ENCODE results near the gene TRMO. TPM values are rescaled to one million over a fixed set of nuclear protein-coding genes. Genes with fewer than 3 reads are reported as not detected.

Gene TRMO
- total RNA-seq, 1 experiment from 2014 or later = 15.2 TPM

DNA sequence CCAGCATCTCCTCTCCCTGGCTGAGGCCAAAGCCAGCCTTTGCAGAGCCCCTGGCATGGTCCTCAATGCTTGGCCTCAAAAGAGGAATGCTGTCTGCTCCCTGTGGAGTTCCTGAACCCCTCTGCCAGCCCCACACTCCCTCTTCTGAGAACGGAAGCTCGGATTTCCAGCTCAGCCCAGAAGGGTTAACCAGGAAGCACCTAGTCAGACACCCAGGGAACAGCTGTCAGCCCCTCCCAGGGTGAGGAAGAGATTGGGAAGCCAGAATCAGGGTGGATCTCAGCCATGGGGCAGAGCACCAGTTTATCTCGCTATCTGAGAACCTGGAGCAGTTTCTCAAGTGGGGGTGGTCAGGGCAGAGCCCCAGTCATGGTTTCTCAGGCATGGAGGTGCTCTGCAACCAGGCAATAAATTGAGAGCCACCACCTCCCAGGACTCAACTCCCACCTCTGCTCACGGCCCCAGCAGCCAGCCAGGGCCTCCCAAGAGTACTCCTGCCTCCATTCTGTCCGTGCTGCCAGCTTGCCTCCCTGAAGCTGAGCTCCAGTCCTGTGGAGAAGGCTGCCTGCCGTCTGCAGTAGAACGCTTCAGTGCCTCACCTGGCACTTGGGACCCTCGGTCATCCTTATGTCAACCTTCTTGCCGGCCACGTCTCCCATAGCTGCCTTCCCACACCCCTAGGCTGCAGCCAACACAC, 61.7 kb downstream of the TRMO start:
- H3K4me1 ChIP-seq (ENCODE audit: low read length) = no peaks in the 10 kb centered on the region
- H3K36me3 ChIP-seq (ENCODE audit: insufficient read depth, low read length) = no peaks in the 10 kb centered on the region
- no peak overlapping the region for H2AFZ ChIP-seq (ENCODE audit: low read length)
- no peak overlapping the region for H3K9ac ChIP-seq (ENCODE audit: low read length)
- H3K79me2 ChIP-seq (ENCODE audit: low read length) = no peaks in the 10 kb centered on the region
- no peaks in the 10 kb centered on the region for H3K9me2 ChIP-seq (replicated peaks; ENCODE audit: insufficient read depth, low read length)
- H4K20me1 ChIP-seq (ENCODE audit: insufficient read depth, low read depth, low read length) = no peaks in the 10 kb centered on the region
- H3K4me3 ChIP-seq (ENCODE audit: low read length) = no peak overlapping the region
- DNase-seq = no peak
- no peak overlapping the region for H3K4me2 ChIP-seq (ENCODE audit: low read depth, low read length, poor library complexity, severe bottlenecking)
- H3K9me3 ChIP-seq (ENCODE audit: low read length) = peaks cover under 1% of the 10 kb centered on the region; the same call in 1 of the 2 replicates
- no peak overlapping the region for H3K27ac ChIP-seq (ENCODE audit: low read length)
- no peaks in the 10 kb centered on the region for H3K27me3 ChIP-seq (ENCODE audit: low read length)

DNA sequence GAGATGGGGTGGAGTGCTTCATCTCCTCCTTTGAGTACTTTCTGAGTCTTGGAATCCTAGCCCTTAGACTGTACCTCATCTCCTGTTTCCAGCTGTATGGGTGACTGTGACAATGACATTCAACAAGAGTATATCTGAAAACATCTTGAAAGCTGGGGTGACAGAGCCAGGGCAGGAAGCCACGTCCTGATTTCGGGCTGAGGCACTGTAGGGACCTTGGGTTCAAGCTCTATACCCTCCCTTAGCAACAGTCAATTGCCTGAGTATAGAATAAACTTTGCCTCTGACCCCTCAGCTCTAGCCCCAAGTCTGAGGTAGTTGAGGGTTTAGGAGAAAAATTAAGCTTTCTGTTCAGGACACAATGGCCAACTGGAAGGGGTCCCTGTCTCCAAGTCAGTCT, 63.0 kb downstream of the TRMO start:
- no peak overlapping the region for H2AFZ ChIP-seq (ENCODE audit: low read length)
- no peaks in the 10 kb centered on the region for H4K20me1 ChIP-seq (ENCODE audit: insufficient read depth, low read depth, low read length)
- no peaks in the 10 kb centered on the region for H3K9me3 ChIP-seq (ENCODE audit: low read length)
- H3K9me2 ChIP-seq (replicated peaks; ENCODE audit: insufficient read depth, low read length) = no peaks in the 10 kb centered on the region
- no peaks in the 10 kb centered on the region for H3K79me2 ChIP-seq (ENCODE audit: low read length)
- H3K36me3 ChIP-seq (ENCODE audit: insufficient read depth, low read length) = no peaks in the 10 kb centered on the region
- no peak overlapping the region for H3K4me3 ChIP-seq (ENCODE audit: low read length)
- DNase-seq = no peak
- H3K4me1 ChIP-seq (ENCODE audit: low read length) = no peaks in the 10 kb centered on the region
- H3K9ac ChIP-seq (ENCODE audit: low read length) = no peak overlapping the region
- H3K4me2 ChIP-seq (ENCODE audit: low read depth, low read length, poor library complexity, severe bottlenecking) = no peak overlapping the region
- no peak overlapping the region for H3K27ac ChIP-seq (ENCODE audit: low read length)
- H3K27me3 ChIP-seq (ENCODE audit: low read length) = no peaks in the 10 kb centered on the region

DNA sequence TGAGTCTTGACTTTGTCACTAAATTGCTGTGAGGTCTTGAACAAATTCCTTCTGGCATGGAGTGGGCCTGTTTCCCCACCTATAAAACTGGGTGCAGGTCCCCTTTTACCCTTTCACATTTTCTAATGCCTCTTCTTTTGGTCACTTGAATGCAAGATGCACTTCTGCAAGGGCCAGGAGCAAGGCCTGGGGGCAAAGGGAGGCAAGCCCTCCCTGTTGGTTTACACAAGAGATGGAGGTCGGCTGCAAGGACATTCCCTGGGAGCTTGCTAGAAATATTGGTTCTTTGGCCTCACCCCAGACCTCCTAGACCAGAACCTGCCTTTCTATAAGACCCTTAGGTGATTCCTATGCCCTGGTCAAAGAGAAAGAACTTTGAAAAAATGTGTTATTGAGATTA, 63.5 kb downstream of the TRMO start:
- H2AFZ ChIP-seq (ENCODE audit: low read length) = no peak overlapping the region
- no peak overlapping the region for H3K9ac ChIP-seq (ENCODE audit: low read length)
- H3K79me2 ChIP-seq (ENCODE audit: low read length) = no peaks in the 10 kb centered on the region
- no peaks in the 10 kb centered on the region for H3K9me2 ChIP-seq (replicated peaks; ENCODE audit: insufficient read depth, low read length)
- H3K4me2 ChIP-seq (ENCODE audit: low read depth, low read length, poor library complexity, severe bottlenecking) = no peak overlapping the region
- H3K36me3 ChIP-seq (ENCODE audit: insufficient read depth, low read length) = no peaks in the 10 kb centered on the region
- no peaks in the 10 kb centered on the region for H3K4me1 ChIP-seq (ENCODE audit: low read length)
- no peak for DNase-seq
- no peak overlapping the region for H3K4me3 ChIP-seq (ENCODE audit: low read length)
- no peaks in the 10 kb centered on the region for H3K9me3 ChIP-seq (ENCODE audit: low read length)
- H3K27ac ChIP-seq (ENCODE audit: low read length) = no peak overlapping the region
- no peaks in the 10 kb centered on the region for H4K20me1 ChIP-seq (ENCODE audit: insufficient read depth, low read depth, low read length)
- H3K27me3 ChIP-seq (ENCODE audit: low read length) = no peaks in the 10 kb centered on the region

DNA sequence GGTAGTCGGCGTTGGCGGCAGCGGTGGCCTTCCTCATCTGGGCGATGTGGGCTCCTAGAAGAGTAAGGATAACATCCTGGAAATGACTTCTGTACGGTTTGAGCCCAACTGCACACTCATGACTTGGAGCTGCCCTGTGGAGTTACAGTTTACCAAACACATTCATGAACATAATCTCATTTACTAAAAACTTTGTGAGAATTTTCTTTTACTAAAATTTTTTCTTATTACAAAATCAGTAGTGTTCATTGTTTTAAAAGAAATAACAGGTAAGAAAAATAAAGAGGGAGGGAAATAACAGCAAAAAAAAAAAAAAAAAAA, 63.9 kb downstream of the TRMO start:
- H2AFZ ChIP-seq (ENCODE audit: low read length) = no peak overlapping the region
- H3K4me3 ChIP-seq (ENCODE audit: low read length) = no peak overlapping the region
- H4K20me1 ChIP-seq (ENCODE audit: insufficient read depth, low read depth, low read length) = no peaks in the 10 kb centered on the region
- H3K4me2 ChIP-seq (ENCODE audit: low read depth, low read length, poor library complexity, severe bottlenecking) = no peak overlapping the region
- no peaks in the 10 kb centered on the region for H3K4me1 ChIP-seq (ENCODE audit: low read length)
- no peak overlapping the region for H3K27ac ChIP-seq (ENCODE audit: low read length)
- no peak overlapping the region for H3K9ac ChIP-seq (ENCODE audit: low read length)
- no peak for DNase-seq
- H3K36me3 ChIP-seq (ENCODE audit: insufficient read depth, low read length) = no peaks in the 10 kb centered on the region
- no peaks in the 10 kb centered on the region for H3K79me2 ChIP-seq (ENCODE audit: low read length)
- H3K27me3 ChIP-seq (ENCODE audit: low read length) = no peaks in the 10 kb centered on the region
- H3K9me3 ChIP-seq (ENCODE audit: low read length) = no peaks in the 10 kb centered on the region
- H3K9me2 ChIP-seq (replicated peaks; ENCODE audit: insufficient read depth, low read length) = no peaks in the 10 kb centered on the region

DNA sequence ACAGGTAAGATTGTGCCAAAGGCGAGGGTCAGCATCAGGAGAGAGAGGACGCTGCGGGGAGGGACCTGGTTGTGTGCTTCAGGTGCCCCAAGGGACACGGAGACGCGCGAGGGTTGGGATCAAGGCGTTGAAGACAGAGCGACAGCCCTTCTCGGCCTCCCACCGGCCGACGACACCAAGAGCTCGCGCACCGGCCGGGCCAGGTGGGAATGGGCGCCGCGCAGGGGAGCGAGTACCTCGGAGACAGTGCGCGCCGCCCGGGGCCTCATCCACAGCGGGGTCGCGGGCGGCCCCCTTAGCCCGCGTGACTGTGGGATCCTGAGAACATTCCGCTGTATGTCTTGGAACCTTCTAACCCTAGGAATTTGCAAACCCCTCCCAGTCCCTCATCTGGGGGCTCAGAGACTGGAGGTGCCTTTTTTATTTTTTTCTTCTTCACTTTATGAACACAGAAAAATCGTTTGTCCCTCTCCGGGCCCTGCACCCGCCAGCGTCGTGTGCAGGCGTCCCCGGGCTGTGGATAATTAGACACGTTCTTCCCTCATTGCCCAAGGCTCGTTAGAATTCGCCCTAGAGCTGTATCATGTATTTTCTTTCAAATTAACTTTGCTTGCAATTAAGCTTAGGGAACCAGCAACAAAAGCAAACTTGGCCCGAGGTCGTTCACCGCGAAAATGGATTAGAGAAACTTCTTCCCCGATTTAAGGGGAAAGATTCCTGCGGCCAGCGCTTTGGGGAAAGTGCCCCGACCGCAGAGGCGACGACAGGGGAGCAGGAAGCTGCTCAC, 64.5 kb downstream of the TRMO start:
- Histone ChIP-seq H3K4me1 (ENCODE audit: low read length) (no peaks in the 10 kb centered on the region), H3K4me2 (ENCODE audit: low read depth, low read length, poor library complexity, severe bottlenecking) (no peak overlapping the region), H2AFZ (ENCODE audit: low read length) (no peak overlapping the region)

DNA sequence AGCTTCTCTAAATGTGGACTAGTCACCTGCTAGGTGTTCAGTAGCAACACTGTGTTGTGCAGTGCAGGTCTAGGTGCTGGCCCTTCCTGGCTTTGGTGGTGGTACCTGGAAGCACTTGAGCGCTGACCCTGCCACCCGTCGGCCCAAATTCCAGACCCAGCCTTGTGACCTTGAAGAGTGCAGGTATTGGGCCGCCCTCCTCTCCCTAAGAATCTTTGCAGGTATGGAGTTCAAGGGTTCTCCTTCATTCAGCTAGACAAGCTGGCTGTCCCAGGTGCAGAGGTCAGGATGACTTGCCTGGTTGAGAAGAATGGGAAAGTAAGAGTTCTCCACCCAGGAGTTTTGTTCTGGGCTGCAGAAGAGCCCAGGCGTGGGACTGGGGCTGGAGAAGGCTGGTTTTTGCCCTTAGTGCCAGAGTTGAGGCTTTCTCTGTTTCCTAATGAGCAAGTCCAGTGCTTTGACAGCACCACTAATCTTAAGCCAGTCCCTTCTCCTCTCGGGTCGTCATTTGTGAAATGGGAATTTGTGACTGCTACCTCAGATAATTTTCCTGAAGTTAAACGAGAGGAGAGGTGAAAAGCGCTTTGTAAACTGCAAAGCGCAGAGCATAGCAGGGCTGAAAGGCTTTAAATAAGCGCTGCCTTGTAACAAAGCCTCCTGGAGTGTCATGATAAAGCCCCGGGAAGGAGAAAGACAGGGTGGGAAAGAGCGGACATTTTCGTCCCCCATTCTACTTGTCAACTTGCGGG, 65.3 kb downstream of the TRMO start:
- Histone ChIP-seq H3K4me1 (ENCODE audit: low read length) (no peaks in the 10 kb centered on the region), H3K9ac (ENCODE audit: low read length) (no peak overlapping the region), H4K20me1 (ENCODE audit: insufficient read depth, low read depth, low read length) (no peaks in the 10 kb centered on the region), H3K27ac (ENCODE audit: low read length) (no peak overlapping the region), H3K9me2 (replicated peaks; ENCODE audit: insufficient read depth, low read length) (no peaks in the 10 kb centered on the region), H3K79me2 (ENCODE audit: low read length) (no peaks in the 10 kb centered on the region), H3K4me2 (ENCODE audit: low read depth, low read length, poor library complexity, severe bottlenecking) (no peak overlapping the region), H3K36me3 (ENCODE audit: insufficient read depth, low read length) (no peaks in the 10 kb centered on the region), H3K4me3 (ENCODE audit: low read length) (no peak overlapping the region), H3K9me3 (ENCODE audit: low read length) (no peaks in the 10 kb centered on the region), H2AFZ (ENCODE audit: low read length) (no peak overlapping the region), H3K27me3 (ENCODE audit: low read length) (no peaks in the 10 kb centered on the region)
- DNase-seq = no peak

More for the DNA sequence above, 64.5 kb downstream of the TRMO start:
- Histone ChIP-seq H3K79me2 (ENCODE audit: low read length) (no peaks in the 10 kb centered on the region), H3K36me3 (ENCODE audit: insufficient read depth, low read length) (no peaks in the 10 kb centered on the region), H3K9me2 (replicated peaks; ENCODE audit: insufficient read depth, low read length) (no peaks in the 10 kb centered on the region), H4K20me1 (ENCODE audit: insufficient read depth, low read depth, low read length) (no peaks in the 10 kb centered on the region), H3K9ac (ENCODE audit: low read length) (no peak overlapping the region), H3K27ac (ENCODE audit: low read length) (no peak overlapping the region), H3K9me3 (ENCODE audit: low read length) (no peaks in the 10 kb centered on the region), H3K27me3 (ENCODE audit: low read length) (no peaks in the 10 kb centered on the region), H3K4me3 (ENCODE audit: low read length) (no peak overlapping the region)
- no peak for DNase-seq

DNA sequence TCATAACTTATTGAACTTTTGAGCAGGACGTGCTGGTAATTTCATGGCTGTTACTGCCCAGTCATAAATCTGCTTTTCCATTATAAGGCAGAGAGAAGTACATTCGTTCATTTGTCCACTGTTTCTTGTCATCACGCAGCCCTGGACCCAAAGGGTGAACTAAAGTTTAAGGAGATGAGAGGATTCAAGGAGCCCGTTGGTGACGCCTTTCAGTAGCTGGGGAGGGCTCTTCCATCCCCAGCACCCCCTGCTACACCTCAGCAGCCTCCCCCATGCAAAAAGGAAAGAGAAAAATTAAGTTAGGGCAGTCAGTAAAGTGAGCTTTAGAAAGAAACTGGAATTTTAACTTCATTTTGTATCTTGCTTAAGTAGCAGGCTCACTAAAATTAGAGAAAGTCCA, 66.4 kb downstream of the TRMO start:
- no peak for DNase-seq

DNA sequence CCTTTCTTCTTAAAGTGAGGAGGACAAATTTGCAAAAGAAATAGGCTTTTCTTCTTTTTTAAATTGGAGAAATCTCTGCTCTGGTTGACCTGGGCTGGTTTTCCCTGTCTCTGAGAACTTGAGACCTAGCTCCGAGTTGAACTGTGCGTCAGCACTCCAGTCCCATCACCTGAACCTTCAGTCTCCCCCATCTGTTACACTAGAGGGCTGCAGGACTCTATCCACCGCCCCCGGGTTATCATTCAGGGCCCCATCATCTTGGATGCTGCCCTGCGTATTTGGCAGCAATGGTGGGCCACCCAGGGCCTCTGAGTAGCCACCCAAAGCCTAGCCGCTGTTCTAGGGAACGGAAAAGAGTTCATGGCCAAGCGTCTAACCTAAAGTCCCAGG, 66.8 kb downstream of the TRMO start:
- Histone ChIP-seq H3K9ac (ENCODE audit: low read length) (no peak overlapping the region), H3K4me3 (ENCODE audit: low read length) (no peak overlapping the region), H3K36me3 (ENCODE audit: insufficient read depth, low read length) (no peaks in the 10 kb centered on the region), H3K27me3 (ENCODE audit: low read length) (no peaks in the 10 kb centered on the region), H3K4me2 (ENCODE audit: low read depth, low read length, poor library complexity, severe bottlenecking) (no peak overlapping the region), H3K79me2 (ENCODE audit: low read length) (no peaks in the 10 kb centered on the region), H4K20me1 (ENCODE audit: insufficient read depth, low read depth, low read length) (no peaks in the 10 kb centered on the region), H3K9me3 (ENCODE audit: low read length) (no peaks in the 10 kb centered on the region), H3K9me2 (replicated peaks; ENCODE audit: insufficient read depth, low read length) (no peaks in the 10 kb centered on the region), H2AFZ (ENCODE audit: low read length) (no peak overlapping the region), H3K4me1 (ENCODE audit: low read length) (no peaks in the 10 kb centered on the region), H3K27ac (ENCODE audit: low read length) (no peak overlapping the region)
- DNase-seq = no peak

More for the DNA sequence above, 66.4 kb downstream of the TRMO start:
- H3K4me1 ChIP-seq (ENCODE audit: low read length) = no peaks in the 10 kb centered on the region
- no peaks in the 10 kb centered on the region for H3K27me3 ChIP-seq (ENCODE audit: low read length)
- no peak overlapping the region for H3K4me3 ChIP-seq (ENCODE audit: low read length)
- no peak overlapping the region for H3K27ac ChIP-seq (ENCODE audit: low read length)
- H3K79me2 ChIP-seq (ENCODE audit: low read length) = no peaks in the 10 kb centered on the region
- H3K9me3 ChIP-seq (ENCODE audit: low read length) = no peaks in the 10 kb centered on the region
- H3K9ac ChIP-seq (ENCODE audit: low read length) = no peak overlapping the region
- H4K20me1 ChIP-seq (ENCODE audit: insufficient read depth, low read depth, low read length) = no peaks in the 10 kb centered on the region
- H3K36me3 ChIP-seq (ENCODE audit: insufficient read depth, low read length) = no peaks in the 10 kb centered on the region
- no peak overlapping the region for H2AFZ ChIP-seq (ENCODE audit: low read length)
- no peak overlapping the region for H3K4me2 ChIP-seq (ENCODE audit: low read depth, low read length, poor library complexity, severe bottlenecking)
- H3K9me2 ChIP-seq (replicated peaks; ENCODE audit: insufficient read depth, low read length) = no peaks in the 10 kb centered on the region

Data from Karpas-422 (cell line).